Activated T-cell treated with anti-CD3 and anti-CD28 coated beads, Interleukin-2, amount 50 U/mL, for 4 hours (primary cell): ENCODE results near the gene IFI30. TPM values are rescaled to one million over a fixed set of nuclear protein-coding genes. Genes with fewer than 3 reads are reported as not detected.

Experiments
- ATAC-seq, 2 donors: fragments of 200-7000 bp; cut with Tn5 transposase; one replicate each; pipeline ENCODE4 v1.10.0; 2021
- DNase-seq: peaks from one replicate; pipeline ENCODE4 v3.0.0-alpha.2; 2020
- H3K27me3 Mint-ChIP-seq: one replicate; pipeline ENCODE4 v1.8.0; 2021; ENCODE audit warnings: low read depth, mixed read lengths
- H3K36me3 Mint-ChIP-seq: one replicate; pipeline ENCODE4 v1.8.0; 2022; ENCODE audit warnings: mixed read lengths; ENCODE audit not compliant: insufficient read depth
- H3K4me1 Mint-ChIP-seq: one replicate; pipeline ENCODE4 v1.8.0; 2021; ENCODE audit warnings: low read depth, mixed read lengths
- H3K4me3 Mint-ChIP-seq: one replicate; pipeline ENCODE4 v1.8.0; 2021; ENCODE audit warnings: mild to moderate bottlenecking, moderate library complexity, mixed read lengths
- H3K9me3 Mint-ChIP-seq: one replicate; pipeline ENCODE4 v1.8.0; 2021; ENCODE audit warnings: mixed read lengths
- total RNA-seq, 3 donors: library from RNA; stranded (reverse); gene quantifications; one replicate each; pipeline ENCODE4 v1.2.1, GENCODE V29; 2021

IFI30 gene
- 10 to 100 TPM; 13.6 to 36.7 (median 13.8) TPM for total RNA-seq

GRCh38 chr19:18173572-18174288, at the start of gene IFI30:
TSS of gene IFI30 (plus strand) at chr19:18173813. CDS start at chr19:18173842, 29 bp downstream.
- H3K36me3 Mint-ChIP-seq, result peaks cover 5% of the 10 kb centered on the region
- H3K27me3 Mint-ChIP-seq, result no peaks in the 10 kb centered on the region
- H3K9me3 Mint-ChIP-seq, result no peaks in the 10 kb centered on the region

GRCh38 chr19:18123819-18124218, 49.8 kb upstream of the IFI30 start:
- Mint-ChIP-seq H3K4me1 (peaks cover 20% of the 10 kb centered on the region), H3K36me3 (peaks cover 20% of the 10 kb centered on the region), H3K27me3 (no peaks in the 10 kb centered on the region), H3K4me3 (no peak overlapping the region), H3K9me3 (no peaks in the 10 kb centered on the region)
- ATAC-seq (no peak), DNase-seq (no peak)

More at GRCh38 chr19:18173572-18174288, at the start of gene IFI30:
- Mint-ChIP-seq H3K4me1 (peaks cover 14% of the 10 kb centered on the region), H3K4me3 (peak within 1 kb of the TSS; percentile 85)
- peak; percentile 84 to 88 for ATAC-seq
- peak; percentile 51 for DNase-seq

GRCh38 chr19:18126097-18126496, 47.5 kb upstream of the IFI30 start:
- Mint-ChIP-seq H3K4me3 (no peak overlapping the region), H3K27me3 (no peaks in the 10 kb centered on the region), H3K4me1 (peaks cover 1% of the 10 kb centered on the region), H3K9me3 (no peaks in the 10 kb centered on the region), H3K36me3 (peaks cover 22% of the 10 kb centered on the region)
- no peak for ATAC-seq
- no peak for DNase-seq

GRCh38 chr19:18128044-18128443, 45.6 kb upstream of the IFI30 start:
- Mint-ChIP-seq H3K9me3 (no peaks in the 10 kb centered on the region), H3K4me3 (no peak overlapping the region), H3K36me3 (peaks cover 28% of the 10 kb centered on the region), H3K4me1 (peaks cover 1% of the 10 kb centered on the region), H3K27me3 (no peaks in the 10 kb centered on the region)
- DNase-seq (no peak), ATAC-seq (peak in 1 of 2 donors; percentile 25)

GRCh38 chr19:18128805-18129204, 44.8 kb upstream of the IFI30 start:
- no peak overlapping the region for H3K4me3 Mint-ChIP-seq
- no peaks in the 10 kb centered on the region for H3K27me3 Mint-ChIP-seq
- no peaks in the 10 kb centered on the region for H3K9me3 Mint-ChIP-seq
- peaks cover 1% of the 10 kb centered on the region for H3K4me1 Mint-ChIP-seq
- H3K36me3 Mint-ChIP-seq, result peaks cover 22% of the 10 kb centered on the region
- ATAC-seq (no peak), DNase-seq (no peak)

- DNase-seq (no peak), ATAC-seq (no peak)
- H3K27me3 Mint-ChIP-seq, result no peaks in the 10 kb centered on the region
- H3K36me3 Mint-ChIP-seq, result peaks cover 21% of the 10 kb centered on the region
- H3K4me3 Mint-ChIP-seq, result no peak overlapping the region
- peaks cover 1% of the 10 kb centered on the region for H3K4me1 Mint-ChIP-seq
- H3K9me3 Mint-ChIP-seq, result no peaks in the 10 kb centered on the region
Measured at GRCh38 chr19:18130523-18131242, 42.9 kb upstream of the IFI30 start.

- H3K9me3 Mint-ChIP-seq, result no peaks in the 10 kb centered on the region
- H3K36me3 Mint-ChIP-seq, result peaks cover 22% of the 10 kb centered on the region
Measured at GRCh38 chr19:18131841-18132596, 41.6 kb upstream of the IFI30 start.

GRCh38 chr19:18135712-18136584, 37.7 kb upstream of the IFI30 start:
- no peaks in the 10 kb centered on the region for H3K4me1 Mint-ChIP-seq
- ATAC-seq, result no peak
- H3K9me3 Mint-ChIP-seq, result no peaks in the 10 kb centered on the region
- H3K27me3 Mint-ChIP-seq, result no peaks in the 10 kb centered on the region
- no peak overlapping the region for H3K4me3 Mint-ChIP-seq
- no peak for DNase-seq
- peaks cover 24% of the 10 kb centered on the region for H3K36me3 Mint-ChIP-seq

More at GRCh38 chr19:18131841-18132596, 41.6 kb upstream of the IFI30 start:
- peak in 1 of 2 donors; percentile 32 for ATAC-seq
- DNase-seq, result no peak
- peaks cover 1% of the 10 kb centered on the region for H3K4me1 Mint-ChIP-seq
- no peaks in the 10 kb centered on the region for H3K27me3 Mint-ChIP-seq
- H3K4me3 Mint-ChIP-seq, result no peak overlapping the region

GRCh38 chr19:18137242-18137641, 36.4 kb upstream of the IFI30 start:
- ATAC-seq (no peak), DNase-seq (no peak)
- no peaks in the 10 kb centered on the region for H3K27me3 Mint-ChIP-seq
- H3K9me3 Mint-ChIP-seq, result no peaks in the 10 kb centered on the region
- no peak overlapping the region for H3K4me3 Mint-ChIP-seq
- peaks cover 21% of the 10 kb centered on the region for H3K36me3 Mint-ChIP-seq
- no peaks in the 10 kb centered on the region for H3K4me1 Mint-ChIP-seq

- no peaks in the 10 kb centered on the region for H3K9me3 Mint-ChIP-seq
- H3K4me3 Mint-ChIP-seq, result no peak overlapping the region
- peaks cover 20% of the 10 kb centered on the region for H3K36me3 Mint-ChIP-seq
- H3K27me3 Mint-ChIP-seq, result no peaks in the 10 kb centered on the region
- H3K4me1 Mint-ChIP-seq, result no peaks in the 10 kb centered on the region
- ATAC-seq (no peak), DNase-seq (no peak)
Measured at GRCh38 chr19:18137657-18138339, 35.8 kb upstream of the IFI30 start.

GRCh38 chr19:18140473-18140872, 33.1 kb upstream of the IFI30 start:
- Mint-ChIP-seq H3K36me3 (peaks cover 22% of the 10 kb centered on the region), H3K4me3 (no peak overlapping the region)

GRCh38 chr19:18141031-18141430, 32.6 kb upstream of the IFI30 start:
- Mint-ChIP-seq H3K36me3 (peaks cover 20% of the 10 kb centered on the region), H3K4me3 (no peak overlapping the region)

More at GRCh38 chr19:18140473-18140872, 33.1 kb upstream of the IFI30 start:
- Mint-ChIP-seq H3K27me3 (no peaks in the 10 kb centered on the region), H3K9me3 (no peaks in the 10 kb centered on the region), H3K4me1 (no peaks in the 10 kb centered on the region)
- DNase-seq (no peak), ATAC-seq (no peak)

GRCh38 chr19:18143902-18144301, 29.7 kb upstream of the IFI30 start:
- Mint-ChIP-seq H3K27me3 (no peaks in the 10 kb centered on the region), H3K4me1 (no peaks in the 10 kb centered on the region), H3K9me3 (no peaks in the 10 kb centered on the region), H3K4me3 (no peak overlapping the region), H3K36me3 (peaks cover 24% of the 10 kb centered on the region)
- DNase-seq (no peak), ATAC-seq (no peak)

More at GRCh38 chr19:18141031-18141430, 32.6 kb upstream of the IFI30 start:
- DNase-seq (no peak), ATAC-seq (no peak)
- Mint-ChIP-seq H3K4me1 (no peaks in the 10 kb centered on the region), H3K9me3 (no peaks in the 10 kb centered on the region), H3K27me3 (no peaks in the 10 kb centered on the region)
